Measurements from ENCODE around the gene CADPS2. TPM values are rescaled to one million over a fixed set of nuclear protein-coding genes. Genes with fewer than 3 reads are reported as not detected.

Gene CADPS2
- total and polyA plus RNA-seq, 10 of the 15 experiments (the other 5 are each of a cell fraction or from before 2014, with no cell fraction given): 0.05 to 7.5 (median 0.25) TPM

GRCh38 chr7:122717356-122718089 lies 168.7 kb downstream of the CADPS2 start:
- Histone ChIP-seq H3K4me1 (ENCODE audit: control insufficient read depth, insufficient read depth, low read length) (no peaks in the 10 kb centered on the region), H3K9me3 (replicated peaks; ENCODE audit: control insufficient read depth, insufficient read depth, low read length) (no peaks in the 10 kb centered on the region), H3K4me2 (ENCODE audit: control insufficient read depth, insufficient read depth) (no peak overlapping the region), H3K27me3 (replicated peaks in 1 of 2; ENCODE audit: control insufficient read depth in 2 of 2, insufficient read depth in 2 of 2, low read length in 1 of 2) (no peaks in the 10 kb centered on the region), H3K36me3 (ENCODE audit: control insufficient read depth in 2 of 2, insufficient read depth in 2 of 2, low read length in 1 of 2) (no peaks in the 10 kb centered on the region), H3K9ac (ENCODE audit: control insufficient read depth, insufficient read depth, low read length) (no peak overlapping the region), H2AFZ (ENCODE audit: control insufficient read depth, low read depth, low read length) (no peak overlapping the region), H3K27ac (ENCODE audit: control insufficient read depth, insufficient read depth) (no peak overlapping the region), H4K20me1 (ENCODE audit: control insufficient read depth, insufficient read depth) (no peaks in the 10 kb centered on the region), H3K4me3 (no peak overlapping the region), H3K79me2 (ENCODE audit: control insufficient read depth, insufficient read depth, low read length) (no peaks in the 10 kb centered on the region)
- ChIA-PET CTCF (interaction anchor here (1.1 kb wide), 2 partner anchors 9 to 62 kb away, joined by 3 to 7 read pairs; no protein-coding TSS in a partner anchor), POLR2A (interaction anchor here (0.9 to 1.5 kb wide), 3 partner anchors 9 to 30 kb away, joined by 3 to 5 read pairs (median 3); no protein-coding TSS in a partner anchor), RAD21 (ENCODE audit: unreplicated experiment) (interaction anchor here (1.0 to 5.4 kb wide), 5 partner anchors 10 to 99 kb away, joined by 3 to 26 read pairs (median 4); no protein-coding TSS in a partner anchor), SMC1A (ENCODE audit: uncharacterized antibody, unreplicated experiment) (interaction anchor here (0.8 to 7.5 kb wide), 11 partner anchors 11 to 104 kb away, joined by 3 to 58 read pairs (median 3); partner anchors contain the start of genes RNF133 and RNF148)
- no TSS peak for BruUV-seq (replicated peaks)
- in situ Hi-C loops (cut with MboI) (no loop called here), intact Hi-C loops (cut with micrococcal nuclease; ENCODE audit: unreplicated experiment) (no loop called here)
- TF ChIP-seq ZNF384 (IDR thresholded peaks at IDR 0.05; ENCODE audit: borderline replicate concordance, low read depth, low read length) (no peak), SMC3 (IDR thresholded peaks at IDR 0.05; ENCODE audit: borderline replicate concordance, low read length) (no peak)
- ATAC-seq (peak; percentile 33), DNase-seq (ENCODE audit: low read depth, low spot score) (no peak), FAIRE-seq (no peak)
- 52% methylated on average over 5 of the region's 6 CpGs for WGBS (ENCODE audit: insufficient coverage, insufficient replicate concordance, low lambda C conversion rate, missing lambda C conversion rate)

- Histone ChIP-seq H3K79me2 (ENCODE audit: control insufficient read depth, insufficient read depth, low read length) (no peaks in the 10 kb centered on the region), H3K36me3 (ENCODE audit: control insufficient read depth in 2 of 2, insufficient read depth in 2 of 2, low read length in 1 of 2) (no peaks in the 10 kb centered on the region), H2AFZ (ENCODE audit: control insufficient read depth, low read depth, low read length) (no peak overlapping the region), H3K4me1 (ENCODE audit: control insufficient read depth, insufficient read depth, low read length) (no peaks in the 10 kb centered on the region), H3K27ac (ENCODE audit: control insufficient read depth, insufficient read depth) (no peak overlapping the region), H4K20me1 (ENCODE audit: control insufficient read depth, insufficient read depth) (no peaks in the 10 kb centered on the region), H3K4me2 (ENCODE audit: control insufficient read depth, insufficient read depth) (no peak overlapping the region), H3K9me3 (replicated peaks; ENCODE audit: control insufficient read depth, insufficient read depth, low read length) (no peaks in the 10 kb centered on the region), H3K4me3 (no peak overlapping the region), H3K27me3 (replicated peaks in 1 of 2; ENCODE audit: control insufficient read depth in 2 of 2, insufficient read depth in 2 of 2, low read length in 1 of 2) (no peaks in the 10 kb centered on the region), H3K9ac (ENCODE audit: control insufficient read depth, insufficient read depth, low read length) (no peak overlapping the region)
- TF ChIP-seq MTA2 (IDR thresholded peaks at IDR 0.05; ENCODE audit: low read depth): no peak
- TF ChIP-seq RUNX3 (IDR thresholded peaks at IDR 0.05; ENCODE audit: low read length): no peak
- TF ChIP-seq ELK1 (IDR thresholded peaks at IDR 0.05; ENCODE audit: low read depth, low read length): no peak
- TF ChIP-seq NFXL1 (IDR thresholded peaks at IDR 0.05; ENCODE audit: borderline replicate concordance): no peak
- no peak for TF ChIP-seq ZNF384 (IDR thresholded peaks at IDR 0.05; ENCODE audit: borderline replicate concordance, low read depth, low read length)
- no peak for TF ChIP-seq SIN3A (IDR thresholded peaks at IDR 0.05; ENCODE audit: low read depth, low read length)
- WGBS (ENCODE audit: insufficient coverage, insufficient replicate concordance, low lambda C conversion rate, missing lambda C conversion rate): 11% methylated on average over 3 of the region's 3 CpGs
- DNase-seq (ENCODE audit: low read depth, low spot score) (no peak), ATAC-seq (peak; percentile 14), FAIRE-seq (no peak)
- in situ Hi-C loops (cut with MboI) (no loop called here), intact Hi-C loops (cut with micrococcal nuclease; ENCODE audit: unreplicated experiment) (no loop called here)
- no TSS peak for BruUV-seq (replicated peaks)
- ChIA-PET SMC1A (ENCODE audit: uncharacterized antibody, unreplicated experiment) (interaction anchor here (0.9 to 7.5 kb wide), 19 partner anchors 11 to 148 kb away, joined by 3 to 58 read pairs (median 6); partner anchors contain the start of genes RNF133 and RNF148), POLR2A (interaction anchor here (0.6 to 1.2 kb wide), 4 partner anchors 21 to 170 kb away, joined by 3 to 6 read pairs (median 4); no protein-coding TSS in a partner anchor), RAD21 (ENCODE audit: unreplicated experiment) (interaction anchor here (0.6 to 5.4 kb wide), 19 partner anchors 9 to 1333 kb away, joined by 3 to 26 read pairs (median 3); no protein-coding TSS in a partner anchor), CTCF (interaction anchor here (0.8 to 4.2 kb wide), 8 partner anchors 12 to 440 kb away, joined by 3 to 21 read pairs (median 4); partner anchors contain the start of gene RNF133)
Measured at GRCh38 chr7:122715183-122715582, 171.1 kb downstream of the CADPS2 start.
